Activated CD8-positive, alpha-beta memory T cell treated with anti-CD3 and anti-CD28 coated beads for 36 hours (primary cell): ENCODE measurements around the gene NEMP2. TPM values are rescaled to one million over a fixed set of nuclear protein-coding genes. Genes with fewer than 3 reads are reported as not detected.
"Not testable (repeated sequence)": the region's sequence is repeated elsewhere in the genome, so short reads cannot be mapped to it uniquely, and the experiment has no call there.

ENCODE experiments used
- CTCF ChIA-PET: fragments of 350-600 bp; sonication (Branson Sonifier 250); formaldehyde crosslinking; loops from one replicate; lab custom pipeline; 2021; ENCODE audit warnings: antibody characterized with exemption; lab: Charles Lee
- POLR2A ChIA-PET: fragments of 350-600 bp; sonication (Branson Sonifier 250); formaldehyde crosslinking; loops from one replicate; lab custom pipeline; 2021; ENCODE audit warnings: antibody characterized with exemption; lab: Charles Lee
- total RNA-seq, 2 experiments: library from RNA; stranded (reverse); gene quantifications; one replicate each; pipeline ENCODE4 v1.2.3, GENCODE V29; 2021

NEMP2 gene
- total RNA-seq, 2 experiments from 2014 or later = 15.1 to 16.0 TPM

DNA sequence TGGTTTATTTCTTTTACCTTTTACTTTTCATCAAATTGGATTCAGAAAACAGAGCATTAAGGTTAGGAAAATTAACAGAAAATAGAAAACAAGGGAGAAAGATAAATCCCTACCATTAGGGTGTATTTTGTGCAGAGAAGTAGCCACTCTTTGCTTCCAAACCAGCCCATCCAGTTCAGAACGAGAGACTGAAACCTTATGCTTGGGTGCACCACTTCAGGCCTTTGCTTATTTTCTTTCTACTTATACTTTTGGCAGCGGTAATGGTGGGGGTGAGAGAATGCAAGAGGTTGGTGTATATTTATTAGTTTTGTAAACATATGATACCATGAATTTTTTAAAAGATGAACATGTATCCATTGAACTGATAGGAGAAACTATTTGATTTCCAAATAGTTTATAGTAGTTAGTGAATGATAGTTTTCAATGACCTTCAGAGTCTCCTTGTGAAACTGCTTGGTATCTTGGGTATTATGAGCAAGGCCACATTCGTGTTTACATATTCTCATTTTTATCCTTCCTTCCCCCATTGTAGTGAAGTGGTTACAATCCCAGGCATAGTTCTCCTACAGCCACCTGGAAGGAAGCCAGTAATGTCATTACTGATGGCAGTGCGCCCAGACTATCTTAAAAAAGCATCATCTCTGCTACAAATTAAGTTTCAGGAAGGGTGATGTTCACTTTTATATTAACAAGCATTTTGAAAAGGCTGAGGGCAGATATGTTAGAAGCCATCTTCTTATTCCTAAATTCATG, 65.5 kb downstream of the NEMP2 start:
- ChIA-PET CTCF (no interaction called here), POLR2A (no interaction called here)

GRCh38 chr2:190468354-190468753, 66.2 kb downstream of the NEMP2 start:
- POLR2A ChIA-PET, CTCF ChIA-PET: not testable (repeated sequence)

DNA sequence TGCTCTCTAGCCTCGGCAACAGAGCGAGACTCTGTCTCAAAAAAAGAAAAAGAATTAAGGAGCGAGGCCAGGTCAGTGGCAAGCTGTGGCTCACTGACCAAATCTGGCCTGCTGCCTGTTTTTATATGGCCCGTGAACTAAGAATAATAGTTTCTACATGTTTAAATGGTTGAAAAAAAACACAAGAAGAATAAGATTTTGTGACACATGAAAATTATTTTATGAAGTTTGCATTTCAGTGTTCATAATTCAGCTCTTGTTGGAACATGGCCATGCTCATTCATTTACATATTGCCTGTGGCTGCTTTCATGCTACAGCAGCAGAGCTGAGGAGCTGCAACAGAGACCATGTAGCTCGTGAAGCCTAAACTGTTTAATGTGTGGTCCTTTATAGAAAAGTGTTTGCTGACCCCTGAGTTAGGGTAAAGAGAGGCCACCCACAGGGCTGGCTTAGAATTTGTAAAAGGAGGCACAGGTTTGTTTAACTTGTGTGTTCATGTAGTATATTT, 66.9 kb downstream of the NEMP2 start:
- ChIA-PET CTCF (no interaction called here), POLR2A (no interaction called here)

GRCh38 chr2:190466819-190467446, 67.6 kb downstream of the NEMP2 start:
- POLR2A ChIA-PET = no interaction called here
- CTCF ChIA-PET = no interaction called here

DNA sequence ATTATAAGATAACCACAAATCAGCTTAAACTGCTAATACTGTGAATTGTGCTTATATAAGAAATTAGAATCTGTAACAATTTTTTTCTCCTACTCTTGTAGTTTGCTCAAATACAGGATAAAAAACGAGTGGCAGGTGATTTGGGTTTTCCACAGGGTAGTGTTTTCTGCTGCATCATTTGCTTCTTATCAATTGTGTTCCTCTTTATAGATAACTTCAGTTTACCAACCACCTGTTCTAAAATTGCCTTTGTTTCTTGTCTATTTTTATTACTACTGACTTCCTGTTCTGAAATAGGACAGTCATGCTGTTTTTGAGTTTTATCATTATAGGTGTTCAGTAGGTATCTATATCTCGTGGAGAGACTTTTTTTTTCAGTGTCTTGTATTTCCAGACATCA, 69.5 kb downstream of the NEMP2 start:
- CTCF ChIA-PET = no interaction called here
- POLR2A ChIA-PET = no interaction called here

GRCh38 chr2:190462611-190463010, 71.9 kb downstream of the NEMP2 start:
- ChIA-PET CTCF (no interaction called here), POLR2A (no interaction called here)

- ChIA-PET POLR2A (no interaction called here), CTCF (no interaction called here)
Measured at GRCh38 chr2:190462181-190462580, 72.3 kb downstream of the NEMP2 start.

DNA sequence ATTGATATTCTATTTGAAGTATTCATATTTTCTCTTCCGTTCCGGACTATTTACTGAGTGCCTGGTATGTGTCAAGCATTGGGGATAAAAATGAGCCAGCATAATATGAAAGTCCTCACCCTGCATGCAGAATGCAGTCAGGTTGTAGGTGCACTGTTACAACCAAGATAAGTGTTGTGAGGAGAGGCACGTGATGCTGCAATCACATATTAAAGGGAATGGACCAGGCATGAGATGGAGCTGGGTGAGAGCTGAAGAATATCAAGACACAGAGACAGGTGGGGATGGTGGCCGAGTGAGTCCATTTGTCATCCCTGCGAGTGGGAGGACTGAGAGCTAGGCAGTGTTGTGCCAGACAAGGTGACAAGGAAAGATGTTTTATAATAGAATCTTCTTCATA, 74.0 kb downstream of the NEMP2 start:
- ChIA-PET POLR2A (no interaction called here), CTCF (no interaction called here)

DNA sequence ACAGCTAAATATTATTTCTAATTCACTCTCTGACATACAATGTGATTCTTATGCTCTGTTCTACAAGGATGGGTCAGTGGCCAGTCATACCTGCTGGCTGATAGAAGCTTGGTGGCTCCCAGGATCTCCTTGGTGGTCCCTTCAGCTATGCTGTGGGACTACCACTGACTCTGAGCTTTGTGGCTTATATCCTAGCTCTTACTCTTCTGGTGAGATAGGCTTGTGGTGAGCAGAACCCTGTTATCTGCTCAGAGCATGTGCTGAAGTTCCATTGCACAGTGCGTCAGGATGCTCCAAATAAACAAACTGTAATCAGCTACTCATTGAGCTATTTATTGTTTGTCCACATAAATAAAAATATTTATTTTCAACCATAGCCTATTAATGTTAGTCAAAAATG, 74.6 kb downstream of the NEMP2 start:
- ChIA-PET POLR2A (no interaction called here), CTCF (no interaction called here)

GRCh38 chr2:190458352-190459107, 76.0 kb downstream of the NEMP2 start:
- POLR2A ChIA-PET = no interaction called here
- CTCF ChIA-PET = no interaction called here

DNA sequence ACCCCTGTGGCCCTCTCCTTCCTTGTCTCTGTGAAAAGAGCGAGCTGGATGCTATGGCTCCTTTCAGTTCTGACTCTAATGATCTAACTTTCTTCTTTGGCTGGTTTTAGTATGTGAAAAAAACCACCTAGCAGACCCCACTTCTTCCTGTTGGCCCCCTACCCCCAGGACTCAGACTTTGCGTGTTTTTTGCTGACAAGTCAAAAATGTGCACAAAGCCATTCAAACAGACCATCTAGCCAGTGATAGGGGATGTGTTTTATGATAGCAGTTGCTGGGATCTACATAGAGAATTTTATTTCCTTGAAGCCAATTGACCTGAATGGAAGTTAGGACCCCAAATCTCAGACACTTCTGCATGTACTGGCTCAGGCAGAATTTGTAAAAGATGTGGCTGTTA, 77.3 kb downstream of the NEMP2 start:
- POLR2A ChIA-PET = no interaction called here
- CTCF ChIA-PET = no interaction called here

- ChIA-PET CTCF (no interaction called here), POLR2A (no interaction called here)
Measured at GRCh38 chr2:190456833-190457232, 77.7 kb downstream of the NEMP2 start.

- ChIA-PET POLR2A (no interaction called here), CTCF (no interaction called here)
Measured at GRCh38 chr2:190455358-190456095, 79.0 kb downstream of the NEMP2 start.

GRCh38 chr2:190454795-190455194, 79.7 kb downstream of the NEMP2 start:
- ChIA-PET CTCF (no interaction called here), POLR2A (no interaction called here)

Other genes starting within 250 kb of the NEMP2 start
- gene HIBCH, start 214.9 kb downstream of the NEMP2 start, total RNA-seq = 10 to 100 TPM; 26.6 to 30.3 TPM
- 10 to 100 TPM; 14.7 to 16.1 TPM for gene INPP1, start 191.1 kb downstream of the NEMP2 start, total RNA-seq
- 10 to 100 TPM; 55.9 to 58.7 TPM for gene MFSD6, start 126.4 kb downstream of the NEMP2 start, total RNA-seq
- gene NAB1, start 114.4 kb upstream of the NEMP2 start, total RNA-seq = 10 to 100 TPM; 30.1 to 32.7 TPM